GM19239 (cell line): Measurements from ENCODE around the gene METTL25.
"Not testable (repeated sequence)": the region's sequence is repeated elsewhere in the genome, so short reads cannot be mapped to it uniquely, and the experiment has no call there.

ENCODE experiments used
- DNase-seq: peaks from one replicate; pipeline ENCODE4 v3.0.0; 2011; ENCODE audit warnings: low spot score; ENCODE audit not compliant: insufficient read length
- FAIRE-seq: peaks from 2 replicates; lab custom pipeline; 2011; peaks lifted over from hg19 to GRCh38; lab: Jason Lieb, UNC

The METTL25 gene, protein sequence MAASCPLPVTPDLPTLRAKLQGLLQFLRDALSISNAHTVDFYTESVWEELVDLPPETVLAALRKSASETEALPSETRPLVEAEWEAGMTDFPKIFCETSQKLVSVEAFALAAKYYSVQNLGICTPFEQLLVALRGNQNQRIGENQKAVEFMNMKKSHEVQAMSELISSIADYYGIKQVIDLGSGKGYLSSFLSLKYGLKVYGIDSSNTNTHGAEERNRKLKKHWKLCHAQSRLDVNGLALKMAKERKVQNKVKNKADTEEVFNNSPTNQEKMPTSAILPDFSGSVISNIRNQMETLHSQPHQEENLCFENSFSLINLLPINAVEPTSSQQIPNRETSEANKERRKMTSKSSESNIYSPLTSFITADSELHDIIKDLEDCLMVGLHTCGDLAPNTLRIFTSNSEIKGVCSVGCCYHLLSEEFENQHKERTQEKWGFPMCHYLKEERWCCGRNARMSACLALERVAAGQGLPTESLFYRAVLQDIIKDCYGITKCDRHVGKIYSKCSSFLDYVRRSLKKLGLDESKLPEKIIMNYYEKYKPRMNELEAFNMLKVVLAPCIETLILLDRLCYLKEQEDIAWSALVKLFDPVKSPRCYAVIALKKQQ

DNA sequence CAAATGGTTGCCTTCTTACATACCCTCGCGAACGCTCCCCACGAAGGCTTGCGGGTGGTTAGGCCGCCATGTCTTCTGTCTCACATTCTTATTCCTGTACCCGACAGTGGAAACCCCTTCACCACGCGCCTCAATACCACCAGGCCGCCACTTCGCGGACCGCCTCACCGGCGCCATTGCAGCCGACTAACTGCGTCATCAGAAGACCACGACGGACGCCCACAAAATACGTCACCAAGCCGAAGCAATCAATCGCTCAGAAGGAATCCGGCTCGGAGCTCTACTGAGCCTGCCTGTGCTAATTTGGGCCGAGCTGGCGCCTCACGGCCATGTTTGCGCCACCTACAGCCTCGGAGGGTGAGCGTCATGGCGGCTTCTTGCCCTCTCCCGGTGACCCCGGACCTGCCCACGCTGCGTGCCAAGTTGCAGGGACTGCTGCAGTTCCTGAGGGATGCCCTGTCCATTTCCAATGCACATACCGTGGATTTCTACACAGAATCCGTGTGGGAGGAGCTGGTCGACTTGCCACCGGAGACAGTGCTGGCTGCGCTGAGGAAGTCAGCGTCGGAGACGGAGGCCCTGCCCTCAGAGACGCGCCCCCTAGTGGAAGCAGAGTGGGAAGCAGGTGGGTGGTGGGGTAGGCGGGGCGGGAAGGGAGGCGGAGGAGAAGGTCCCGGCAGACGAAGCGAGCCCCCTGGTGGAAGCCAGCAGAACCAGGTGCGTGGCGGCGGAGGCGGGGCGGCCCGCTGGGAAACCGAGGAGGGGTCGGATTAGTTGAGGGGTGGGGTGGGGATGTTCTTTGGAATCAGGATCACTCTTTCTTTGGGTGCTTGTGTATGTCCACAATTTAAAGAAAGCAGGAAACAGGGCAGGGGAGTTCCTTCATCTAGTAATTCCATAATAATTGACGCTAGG lies at the start of gene METTL25, which contains the start of gene CCDC59:
Gene METTL25 (plus strand): TSS at position 330 of the 915 bp plus-strand sequence. CDS start 37 bp downstream, at position 367.
Gene CCDC59 (minus strand): TSS at position 188 of the 915 bp plus-strand sequence. CDS start 11 bp downstream, at position 177.
- FAIRE-seq: peak; percentile 95
- peak; percentile 81 for DNase-seq

DNA sequence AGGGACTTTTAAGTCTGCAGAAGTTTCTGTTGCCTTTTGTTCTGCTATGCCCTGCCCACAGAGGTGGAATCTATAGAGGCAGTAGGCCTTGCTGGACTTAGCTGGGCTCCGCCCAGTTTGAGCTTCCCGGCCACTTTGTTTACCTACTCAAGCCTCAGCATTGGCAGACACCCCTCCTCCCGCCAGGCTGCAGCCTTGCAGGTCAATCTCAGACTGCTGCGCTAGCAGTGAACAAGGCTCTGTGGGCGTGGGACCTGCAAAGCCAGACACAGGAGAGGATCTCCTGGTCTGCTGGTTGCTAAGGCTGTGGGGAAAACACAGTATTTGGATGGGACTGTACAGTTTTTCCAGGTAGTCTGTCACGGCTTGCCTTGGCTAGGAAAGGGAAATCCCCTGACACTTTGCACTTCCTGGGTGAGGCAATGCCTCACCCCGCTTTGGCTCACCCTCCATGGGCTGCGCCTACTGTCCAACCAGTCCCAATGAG lies 43.9 kb upstream of the METTL25 start:
- DNase-seq (no peak), FAIRE-seq (no peak)

DNA sequence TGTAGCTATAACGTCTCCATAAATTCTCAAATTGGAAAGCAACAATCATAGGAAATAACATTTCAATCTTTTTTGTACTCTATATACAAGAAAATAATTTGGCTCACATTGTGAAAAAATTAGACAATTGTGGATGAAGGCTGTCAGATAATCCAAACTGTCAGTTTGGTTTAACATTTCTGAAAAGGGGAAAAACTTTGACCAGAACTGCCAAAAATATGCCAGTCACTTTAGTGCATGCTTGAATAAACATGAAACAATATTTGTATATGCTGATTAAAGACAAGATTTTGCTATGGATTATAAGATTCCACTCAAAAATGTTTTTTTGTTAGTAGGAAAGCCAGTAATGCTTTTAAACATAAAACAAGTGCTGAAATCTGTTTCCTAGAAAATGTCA lies 39.1 kb upstream of the METTL25 start:
- DNase-seq: no peak
- FAIRE-seq: no peak

DNA sequence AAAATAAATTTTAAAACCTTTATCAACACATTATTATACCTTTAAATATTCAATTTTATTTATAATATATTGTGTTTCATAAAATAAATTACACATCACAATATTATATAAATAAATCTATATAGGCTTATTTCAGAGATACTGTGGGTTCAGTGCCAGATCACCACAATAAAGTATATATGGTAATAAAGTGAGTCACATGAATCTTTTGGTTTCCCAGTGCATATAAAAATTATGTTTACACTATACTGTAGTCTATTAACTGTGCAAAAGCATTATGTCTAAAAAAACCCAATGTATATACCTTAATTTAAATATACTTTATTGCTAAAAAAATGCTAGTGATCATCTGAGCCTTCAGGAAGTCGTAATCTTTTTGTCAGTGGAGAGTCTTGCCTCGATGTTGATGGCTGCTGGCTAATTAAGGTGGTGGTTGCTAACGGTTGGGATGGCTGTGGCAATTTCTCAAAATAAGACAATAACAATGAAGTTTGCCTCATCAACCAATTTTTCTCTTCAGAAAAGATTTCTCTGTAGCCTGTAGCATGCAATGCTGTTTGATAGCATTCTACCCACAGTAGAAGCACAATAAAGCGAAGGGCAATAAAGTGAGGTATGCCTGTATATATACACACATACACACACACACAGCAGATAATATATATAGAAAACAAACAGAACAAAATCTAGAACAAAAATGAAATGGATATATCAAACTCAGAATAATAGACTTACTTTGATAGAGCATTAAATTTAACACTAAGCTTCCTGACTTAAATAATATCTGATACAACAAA lies 32.6 kb upstream of the METTL25 start:
- no peak for FAIRE-seq
- no peak for DNase-seq

DNA sequence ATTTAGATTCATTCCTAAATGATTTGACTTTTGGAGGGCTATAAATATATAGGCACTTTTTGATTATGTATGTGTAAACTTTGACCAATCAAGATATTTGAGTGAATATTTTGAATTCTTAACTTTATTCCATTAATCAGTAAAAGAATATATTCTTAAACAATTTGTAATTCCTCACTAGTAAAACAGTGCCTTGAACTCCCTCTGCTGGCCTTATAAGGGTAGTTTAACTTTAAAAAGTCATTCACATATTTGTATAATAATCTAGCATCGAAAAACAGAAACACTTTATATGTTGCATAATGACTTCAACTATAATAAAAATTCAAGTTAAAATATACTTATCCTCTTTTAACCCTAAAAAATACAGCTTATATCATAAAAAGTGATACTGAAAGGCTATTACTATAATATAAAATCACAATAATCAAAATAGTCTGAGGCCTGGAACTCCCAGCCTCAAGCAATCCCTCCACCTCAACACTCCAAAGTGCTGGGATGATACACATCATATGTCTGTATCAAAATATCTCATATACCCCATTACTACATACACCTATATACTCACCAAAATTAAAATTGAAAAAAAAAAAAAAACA lies 31.3 kb upstream of the METTL25 start:
- DNase-seq: no peak
- FAIRE-seq: peak; percentile 40

DNA sequence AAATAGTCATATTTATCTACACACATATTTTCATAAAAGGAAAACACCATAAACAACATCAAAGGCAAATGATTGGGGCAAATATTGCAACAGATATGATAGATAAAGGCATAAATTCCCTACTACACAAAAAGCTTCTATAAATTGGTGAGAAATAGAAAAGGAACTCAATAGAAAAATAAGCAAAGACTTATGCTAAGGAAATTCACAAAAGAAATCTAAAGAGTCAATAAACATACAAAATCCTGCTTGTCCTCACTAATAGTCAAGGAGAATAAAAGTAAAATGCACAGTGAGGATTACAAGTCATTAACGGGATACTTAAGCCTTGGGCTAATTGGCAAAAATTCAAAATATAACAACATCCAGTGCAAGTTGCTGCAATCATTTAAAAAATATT lies 30.5 kb upstream of the METTL25 start:
- FAIRE-seq: no peak
- DNase-seq: no peak

DNA sequence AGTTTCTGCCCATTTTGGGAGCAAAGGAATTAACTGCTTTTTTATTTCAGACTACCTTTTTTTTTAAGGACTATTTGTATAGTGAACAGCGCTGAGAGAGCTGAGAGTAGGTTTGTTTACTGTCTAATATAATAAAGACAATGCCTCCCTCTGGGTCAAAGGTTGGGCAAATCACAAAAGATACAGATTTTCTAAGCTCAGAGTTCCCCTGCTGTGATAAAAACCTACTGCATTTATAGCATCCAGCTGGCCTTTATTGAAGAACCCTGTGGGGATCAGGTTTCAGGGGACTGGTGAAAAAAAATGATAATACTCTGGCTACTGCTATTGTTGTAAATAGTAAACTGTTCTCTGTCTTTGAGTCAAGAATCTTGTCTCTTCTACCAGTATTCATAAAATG lies 28.8 kb upstream of the METTL25 start:
- DNase-seq (no peak), FAIRE-seq (no peak)

DNA sequence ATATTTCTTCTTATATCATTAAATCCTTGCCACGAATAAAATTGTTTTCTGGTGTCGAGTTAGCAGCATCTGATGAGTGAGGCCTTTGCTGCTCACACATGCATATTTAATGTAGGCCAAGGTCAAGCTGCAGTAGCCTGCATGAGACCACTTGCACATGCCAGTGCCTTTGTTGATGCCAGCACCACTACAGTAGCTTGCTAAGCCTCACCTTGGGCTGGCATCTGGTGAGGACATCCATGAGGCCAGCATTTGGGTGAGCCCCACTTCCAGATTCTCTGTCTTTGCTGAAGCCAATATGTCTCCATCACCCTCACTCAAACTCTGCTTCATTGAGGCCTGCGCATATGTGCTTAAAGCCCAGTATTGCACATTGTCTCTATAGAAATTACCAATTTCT lies 8.2 kb upstream of the METTL25 start:
- DNase-seq (no peak), FAIRE-seq (no peak)

DNA sequence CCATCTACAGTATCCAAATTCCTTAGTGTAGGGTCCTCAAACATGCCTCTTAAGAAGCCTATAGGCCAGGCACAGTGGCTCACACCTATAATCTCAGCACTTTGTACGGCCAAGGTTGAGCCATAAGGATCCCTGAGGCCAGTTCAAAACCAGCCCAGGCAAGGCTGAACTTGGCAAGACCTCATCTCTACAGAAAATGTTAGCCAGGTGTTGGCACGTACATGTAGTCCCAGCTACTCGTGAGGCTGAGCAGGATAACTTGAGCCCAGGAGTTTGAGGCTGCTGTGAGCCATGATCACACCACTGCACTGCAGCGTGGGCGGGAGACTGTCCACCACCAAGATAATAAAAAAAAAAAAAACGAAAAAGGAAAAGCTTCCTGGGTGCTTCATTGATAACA lies 6.9 kb upstream of the METTL25 start:
- no peak for FAIRE-seq

DNA sequence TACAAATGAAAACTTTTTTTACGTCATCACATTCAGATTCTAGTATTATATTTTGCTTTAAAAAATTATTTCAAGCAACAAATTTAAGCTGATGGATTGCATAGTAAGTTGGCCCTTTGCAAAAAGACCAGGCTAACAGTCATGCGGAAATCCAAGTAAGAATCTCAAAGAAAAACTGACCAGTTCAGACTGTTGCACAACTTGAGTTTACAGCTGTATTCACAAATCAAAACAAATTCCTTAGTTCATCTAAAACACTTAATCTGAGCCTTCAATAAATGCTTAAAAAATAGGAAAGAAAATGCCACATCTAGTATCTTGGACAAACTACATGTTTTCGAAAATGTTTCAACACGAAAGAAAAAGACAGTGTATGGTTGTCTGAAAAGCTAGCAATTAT lies 989 bp upstream of the METTL25 start:
- DNase-seq: no peak
- FAIRE-seq: no peak

More for the DNA sequence above, 6.9 kb upstream of the METTL25 start:
- no peak for DNase-seq

DNA sequence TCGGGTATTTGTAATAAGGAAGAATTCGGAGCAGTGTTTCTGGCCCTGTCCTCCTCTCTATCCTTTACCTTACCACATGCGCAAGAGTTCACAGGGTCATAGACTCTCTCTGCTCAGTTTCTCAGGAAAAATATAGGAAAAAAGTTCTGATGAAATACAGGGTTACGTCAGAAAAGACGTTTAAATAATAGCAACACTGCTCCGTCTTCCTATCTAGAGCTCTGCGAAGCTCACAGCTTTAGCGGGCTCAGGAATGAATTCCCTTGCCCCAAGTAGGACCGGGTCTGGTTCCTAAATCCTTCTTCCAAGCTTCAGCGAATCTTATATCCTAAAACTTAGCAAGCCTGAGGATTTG lies 507 bp upstream of the METTL25 start:
- DNase-seq (no peak), FAIRE-seq (no peak)

DNA sequence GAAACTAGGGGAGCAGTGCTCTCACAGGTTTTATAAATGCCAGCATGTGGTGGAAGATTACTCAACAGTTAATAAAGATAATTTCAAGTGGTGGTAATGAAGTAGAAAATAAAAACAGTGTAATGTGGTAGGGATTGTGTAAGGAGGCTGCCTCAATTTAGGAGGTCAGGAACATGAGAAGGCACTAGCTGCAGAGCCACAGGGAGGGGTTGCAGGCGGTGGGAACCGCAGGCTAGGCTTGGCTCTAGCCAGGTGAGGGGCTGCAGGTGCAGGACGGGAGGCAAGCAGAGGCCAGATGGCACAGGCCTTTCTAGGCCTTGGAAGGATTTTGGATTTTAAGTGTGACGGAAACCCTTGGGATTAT lies 768 bp downstream of the METTL25 start:
- FAIRE-seq: no peak
- DNase-seq: no peak

DNA sequence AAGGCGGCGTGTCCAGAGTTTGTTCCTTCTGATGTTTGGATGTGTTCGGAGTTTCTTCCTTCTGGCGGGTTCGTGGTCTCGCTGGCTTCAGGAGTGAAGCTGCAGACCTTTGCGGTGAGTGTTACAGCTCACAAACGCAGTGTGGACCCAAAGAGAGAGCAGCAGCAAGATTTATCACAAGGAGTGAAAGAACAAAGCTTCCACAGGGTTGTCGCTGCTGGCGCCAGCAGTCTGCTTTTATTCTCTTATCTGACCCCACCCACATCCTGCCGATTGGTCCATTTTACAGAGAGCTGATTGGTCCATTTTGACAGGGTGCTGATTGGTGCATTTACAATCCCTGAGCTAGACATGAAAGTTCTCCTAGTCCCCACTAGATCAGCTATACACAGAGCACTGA lies 2.5 kb downstream of the METTL25 start:
- FAIRE-seq, DNase-seq: not testable (repeated sequence)

DNA sequence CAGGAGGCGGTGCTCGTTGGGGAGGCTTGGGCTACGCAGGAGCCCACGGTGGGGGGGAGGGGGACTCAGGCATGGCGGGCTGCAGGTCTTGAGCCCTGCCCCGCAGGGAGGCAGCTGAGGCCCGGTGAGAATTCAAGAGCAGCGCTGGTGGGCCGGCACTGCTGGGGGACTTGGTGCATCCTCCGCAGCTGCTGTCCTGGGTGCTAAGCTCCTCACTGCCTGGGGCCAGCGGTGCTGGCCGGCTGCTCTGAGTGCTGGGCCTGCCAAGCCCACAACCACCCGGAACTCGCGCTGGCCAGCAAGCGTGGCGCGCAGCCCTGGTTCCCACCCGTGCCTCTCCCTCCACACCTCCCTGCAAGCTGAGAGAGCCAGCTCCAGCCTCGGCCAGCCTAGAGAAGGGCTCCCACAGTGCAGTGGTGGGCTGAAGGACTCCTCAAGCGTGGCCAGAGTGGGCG lies 3.2 kb downstream of the METTL25 start:
- no peak for DNase-seq
- no peak for FAIRE-seq

DNA sequence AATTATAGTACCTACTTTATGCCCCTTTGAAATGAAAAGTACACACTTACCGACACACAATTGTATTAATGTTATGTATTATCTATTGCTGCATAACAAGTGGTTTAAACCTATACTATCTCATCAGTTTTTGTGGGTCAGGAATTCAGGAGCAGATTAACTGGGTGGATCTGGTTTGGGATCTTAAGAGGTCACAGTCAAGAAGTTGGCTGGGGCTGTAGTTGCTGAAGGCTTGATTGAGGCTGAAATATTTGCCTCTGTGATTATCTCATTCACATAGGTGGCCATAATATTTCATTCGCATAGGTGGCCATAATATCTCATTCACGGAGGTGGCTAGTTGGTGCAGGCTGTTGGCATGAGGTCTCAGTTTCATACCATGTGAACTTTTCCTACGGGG lies 5.7 kb downstream of the METTL25 start:
- no peak for FAIRE-seq
- DNase-seq: no peak

DNA sequence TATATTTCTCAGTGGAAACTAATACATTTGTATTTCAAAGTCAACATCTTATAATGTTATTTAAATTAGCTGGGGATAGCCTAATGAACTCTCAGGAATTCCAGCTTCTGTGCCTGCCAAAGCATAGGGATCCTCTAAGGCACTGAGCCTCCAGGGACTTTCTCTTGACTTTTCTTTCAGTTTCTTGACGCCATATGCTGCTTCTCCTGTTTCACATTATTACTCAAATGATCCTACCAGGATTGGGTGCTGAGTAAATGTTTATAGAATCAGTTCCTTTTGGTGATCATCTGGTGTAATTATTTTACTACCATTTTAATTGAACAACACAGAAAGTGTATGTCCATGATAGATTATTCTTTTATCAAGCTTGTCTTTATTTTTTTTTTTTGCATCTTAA lies 7.9 kb downstream of the METTL25 start:
- no peak for DNase-seq

DNA sequence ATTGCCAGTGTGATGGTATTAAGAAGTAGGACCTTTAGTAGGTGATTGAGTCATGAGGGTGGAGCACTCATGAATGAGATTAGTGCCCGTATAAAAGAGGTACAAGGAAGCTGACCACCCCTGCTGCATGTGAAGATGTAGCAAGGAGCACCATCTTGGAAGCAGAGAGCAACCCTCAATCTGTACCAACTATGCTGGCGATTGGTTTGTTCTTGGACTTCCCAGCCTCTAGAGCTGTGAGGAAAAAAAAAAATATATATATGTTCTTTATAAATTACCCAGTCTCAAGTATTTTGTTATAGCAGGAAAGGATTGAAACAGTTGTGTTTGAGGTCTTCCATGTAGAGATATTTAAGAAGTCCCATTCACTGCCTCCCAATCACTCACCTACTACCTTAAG lies 16.9 kb downstream of the METTL25 start:
- FAIRE-seq: no peak
- no peak for DNase-seq

More for the DNA sequence above, 7.9 kb downstream of the METTL25 start:
- FAIRE-seq: no peak

DNA sequence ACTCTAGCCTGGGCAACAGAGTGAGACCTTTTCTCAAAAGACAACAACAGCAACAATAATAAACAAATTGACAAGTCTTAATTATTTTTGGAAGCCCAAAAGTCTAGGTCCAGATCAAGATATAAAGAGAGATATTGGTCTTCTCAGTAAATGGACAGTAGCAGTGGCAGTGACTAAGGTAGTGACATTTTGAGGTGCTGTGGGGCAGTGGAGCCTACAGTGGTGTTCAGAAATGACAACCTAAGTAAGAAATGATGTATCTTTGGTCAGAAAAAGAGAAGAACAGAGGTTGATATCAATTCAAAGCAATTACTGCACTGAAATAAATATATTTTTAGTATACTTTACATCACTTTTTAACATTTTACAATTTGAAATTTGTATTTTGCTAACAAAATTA lies 20.7 kb downstream of the METTL25 start:
- no peak for DNase-seq
- FAIRE-seq: no peak

DNA sequence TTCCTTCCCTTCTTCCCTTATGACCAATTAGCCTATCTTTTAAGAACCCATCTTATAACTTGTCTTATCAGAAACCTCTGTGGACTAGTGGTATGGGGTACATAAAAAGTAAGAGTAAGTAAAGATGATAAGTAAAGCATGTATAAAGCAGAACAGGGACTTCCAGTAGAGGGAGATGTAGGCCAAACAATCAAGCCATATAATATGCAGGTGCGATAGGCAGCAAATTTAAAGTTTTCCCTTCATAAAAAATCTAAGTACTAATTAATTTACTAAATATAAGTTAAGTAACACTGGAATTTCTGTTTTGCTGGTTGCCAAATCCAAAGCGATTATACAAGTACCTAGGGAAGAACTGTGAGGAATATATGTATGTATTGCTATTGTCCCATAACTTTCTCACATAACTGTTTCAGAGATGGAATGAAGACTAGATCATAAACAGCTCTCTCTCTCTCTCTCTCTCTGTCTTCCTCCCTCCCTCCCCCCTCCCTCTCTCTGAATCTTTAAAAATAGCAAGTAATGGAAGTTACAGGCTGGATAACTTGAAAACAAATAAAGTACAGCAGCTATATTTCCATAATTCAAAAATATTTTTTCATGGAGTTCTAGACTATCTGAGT lies 25.7 kb downstream of the METTL25 start:
- DNase-seq (no peak), FAIRE-seq (peak; percentile 18)
